Keratinocyte (primary cell): Measurements from ENCODE around the gene ALG12. TPM values are rescaled to one million over a fixed set of nuclear protein-coding genes. Genes with fewer than 3 reads are reported as not detected.

Experiments used
- DNase-seq: peaks from one replicate; pipeline ENCODE4 v3.0.0-alpha.2; 2011; ENCODE audit warnings: low read depth, missing footprints, low spot score
- FAIRE-seq: peaks from 2 replicates; lab custom pipeline; 2011; peaks lifted over from hg19 to GRCh38; lab: Jason Lieb, UNC
- H2AFZ ChIP-seq: 2 replicates; pipeline ENCODE4 v1.6.0; 2012; ENCODE audit warnings: low read length, control low read depth, inconsistent platforms; ENCODE audit not compliant: control insufficient read depth
- H3K27ac ChIP-seq: 2 replicates; pipeline ENCODE4 v1.5.1; 2011; ENCODE audit warnings: low read length; ENCODE audit not compliant: control insufficient read depth, insufficient read depth
- H3K27me3 ChIP-seq: 3 replicates; pipeline ENCODE4 v1.6.0; 2011; ENCODE audit warnings: low read length; ENCODE audit not compliant: control insufficient read depth, insufficient read depth; ENCODE audit errors: extremely low read depth
- H3K36me3 ChIP-seq, 2 experiments: 2 replicates in 1 of 2; 3 replicates in 1 of 2; pipeline ENCODE4 v1.5.1; 2011; ENCODE audit warnings: low read length in 2 of 2, mild to moderate bottlenecking in 1 of 2; ENCODE audit not compliant: control insufficient read depth in 2 of 2, insufficient read depth in 2 of 2; ENCODE audit errors: extremely low read depth in 1 of 2
- H3K4me1 ChIP-seq: 3 replicates; pipeline ENCODE4 v1.5.1; 2011; ENCODE audit warnings: low read length; ENCODE audit not compliant: control insufficient read depth, insufficient read depth; ENCODE audit errors: extremely low read depth
- H3K4me2 ChIP-seq: 3 replicates; pipeline ENCODE4 v1.6.0; 2011; ENCODE audit warnings: low read depth, low read length; ENCODE audit not compliant: control insufficient read depth, insufficient read depth; ENCODE audit errors: extremely low read depth
- H3K4me3 ChIP-seq, 3 experiments: fragments of 200-600 bp in 1 of 3; sonication (generic) in 1 of 3; 2 replicates in 2 of 3; 3 replicates in 1 of 3; pipeline ENCODE4 v1.5.1; 2011 to 2016; ENCODE audit warnings: low read length in 3 of 3, mild to moderate bottlenecking in 3 of 3, control low read depth in 2 of 3, inconsistent platforms in 1 of 3, low read depth in 1 of 3, mixed read lengths in 1 of 3, mixed run types in 1 of 3, moderate library complexity in 1 of 3; ENCODE audit not compliant: control insufficient read depth in 2 of 3, insufficient read depth in 2 of 3; ENCODE audit errors: extremely low read depth in 1 of 3
- H3K79me2 ChIP-seq: 2 replicates; pipeline ENCODE4 v1.6.0; 2012; ENCODE audit warnings: low read length; ENCODE audit not compliant: control insufficient read depth, insufficient read depth
- H3K9ac ChIP-seq: 3 replicates; pipeline ENCODE4 v1.6.0; 2011; ENCODE audit warnings: low read length; ENCODE audit not compliant: control insufficient read depth, insufficient read depth; ENCODE audit errors: extremely low read depth
- H3K9me1 ChIP-seq: 3 replicates; pipeline ENCODE4 v1.6.0; 2011; ENCODE audit warnings: low read length; ENCODE audit not compliant: control insufficient read depth, insufficient read depth; ENCODE audit errors: extremely low read depth
- H3K9me3 ChIP-seq: 2 replicates; pipeline ENCODE4 v1.5.1; 2012; ENCODE audit warnings: low read depth, low read length; ENCODE audit not compliant: control insufficient read depth
- H4K20me1 ChIP-seq: 3 replicates; pipeline ENCODE4 v1.6.0; 2011; ENCODE audit warnings: low read length; ENCODE audit not compliant: control insufficient read depth, insufficient read depth; ENCODE audit errors: extremely low read depth
- CTCF ChIP-seq, 3 experiments: IDR thresholded peaks in 1 of 3; conservative IDR thresholded peaks in 1 of 3; optimal IDR thresholded peaks in 1 of 3; 2 replicates in 2 of 3; 3 replicates in 1 of 3; pipeline versions ENCODE3 to v1.5.1; 2011; ENCODE audit warnings: low read length in 3 of 3, mild to moderate bottlenecking in 3 of 3, moderate library complexity in 2 of 3, control low read depth in 1 of 3, inconsistent platforms in 1 of 3; ENCODE audit not compliant: insufficient read depth in 2 of 3; ENCODE audit errors: extremely low read depth in 1 of 3
- EZH2 ChIP-seq: IDR thresholded peaks from one replicate; pipeline ENCODE4 v1.6.1; 2012; ENCODE audit warnings: inconsistent platforms, mild to moderate bottlenecking, low read length, moderate library complexity
- dilution Hi-C: fragments of 300-500 bp; cut with MboI; formaldehyde crosslinking; loops from one replicate; pipeline ENCODE4 v1.7.0; 2020; ENCODE audit warnings: low sequenced_read_pairs; ENCODE audit not compliant: extremely low pct_ligation_motif_present
- polyA plus RNA-seq, 5 experiments: library from polyadenylated mRNA; depleted of rRNA in 3 of 5; stranded (reverse) in 3 of 5; stranded (forward) in 1 of 5; unstranded in 1 of 5; fragments of >200 nt; gene quantifications; 1 replicate in 1 of 5; 2 replicates in 3 of 5; 3 replicates in 1 of 5; pipeline versions ENCODE4 v1.2.1 to v1.2.3, GENCODE V29; 2011 to 2012; ENCODE audit warnings: missing spikeins in 2 of 5, low read depth in 1 of 5, low replicate concordance in 1 of 5

The ALG12 gene
- polyA plus RNA-seq, 1 donor (not counting 4 experiments of a cell fraction or from before 2014, with no cell fraction given): 6.3 TPM

DNA sequence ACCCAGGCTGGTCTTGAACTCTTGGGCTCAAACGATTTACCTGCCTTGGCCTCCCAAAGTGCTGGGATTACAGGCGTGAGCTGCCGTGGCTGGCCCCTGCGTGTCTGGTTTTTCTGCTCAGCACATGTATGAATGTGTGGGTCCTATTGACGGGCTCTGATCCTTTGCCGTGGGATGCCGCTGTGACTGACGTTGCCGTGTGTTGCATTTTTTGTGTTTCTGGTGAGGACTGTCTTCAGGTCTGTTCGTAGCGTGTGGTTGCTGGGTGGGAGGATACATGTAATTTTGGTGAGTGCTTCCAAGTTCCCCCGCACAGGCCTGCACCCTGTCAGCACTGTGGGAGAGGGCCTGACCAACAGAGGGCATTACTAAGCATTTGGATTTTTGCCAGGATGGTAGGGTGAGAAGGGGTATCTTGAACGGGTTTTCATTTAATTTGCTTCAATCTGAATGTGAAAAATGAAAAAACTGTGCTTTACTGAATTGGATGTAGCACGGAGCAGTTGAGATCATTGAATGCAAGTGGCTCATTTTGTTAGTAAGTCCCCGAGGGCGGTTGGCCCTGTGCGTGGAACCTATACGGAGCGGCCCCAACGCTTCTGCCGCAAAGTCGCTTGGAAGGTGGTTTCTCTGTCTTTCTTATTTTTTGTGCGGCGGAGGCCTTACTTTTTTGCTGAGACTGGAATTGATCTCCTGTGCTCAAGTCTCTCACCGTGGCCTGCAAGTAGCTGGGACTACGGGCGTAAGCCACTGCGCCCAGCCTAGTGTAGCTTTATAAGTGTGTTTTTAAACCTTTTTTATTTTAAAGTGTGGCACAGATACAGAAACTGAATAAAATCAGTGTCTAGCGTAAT lies 56.4 kb downstream of the ALG12 start:
- Histone ChIP-seq H3K36me3 (peaks cover 0 to 7% of the 10 kb centered on the region in 2 experiments), H3K4me2 (no peak overlapping the region), H3K27ac (no peak overlapping the region), H3K9me3 (peaks cover 5% of the 10 kb centered on the region), H3K27me3 (no peaks in the 10 kb centered on the region), H2AFZ (no peak overlapping the region), H3K9ac (no peak overlapping the region), H3K4me1 (no peaks in the 10 kb centered on the region), H4K20me1 (peaks cover 11% of the 10 kb centered on the region), H3K9me1 (no peaks in the 10 kb centered on the region), H3K79me2 (peaks cover 95% of the 10 kb centered on the region), H3K4me3 (no peak overlapping the region)
- DNase-seq (no peak), FAIRE-seq (no peak)
- TF ChIP-seq EZH2 (no peak), CTCF (optimal IDR thresholded peaks at IDR 0.05 in 1 of 3, IDR thresholded peaks at IDR 0.05 in 1 of 3, conservative IDR thresholded peaks at IDR 0.05 in 1 of 3; ENCODE audit: extremely low read depth in 1 of 3, insufficient read depth in 2 of 3, low read length in 3 of 3) (no peak)
- dilution Hi-C loops: no loop called here

- H3K9ac ChIP-seq: no peak overlapping the region
- FAIRE-seq (no peak), DNase-seq (no peak)
- no peak overlapping the region for H3K4me3 ChIP-seq
- H3K27me3 ChIP-seq: no peaks in the 10 kb centered on the region
- H3K27ac ChIP-seq: no peak overlapping the region
- H3K9me3 ChIP-seq: no peaks in the 10 kb centered on the region
- H2AFZ ChIP-seq: no peak overlapping the region
- no peak overlapping the region for H3K4me2 ChIP-seq
- dilution Hi-C loops: no loop called here
- peaks cover 7% of the 10 kb centered on the region for H3K9me1 ChIP-seq
- peaks cover 93% of the 10 kb centered on the region for H3K79me2 ChIP-seq
- H3K36me3 ChIP-seq: peaks cover 1 to 4% of the 10 kb centered on the region in 2 experiments
- H3K4me1 ChIP-seq: peaks cover 13% of the 10 kb centered on the region
- H4K20me1 ChIP-seq: peaks cover 13% of the 10 kb centered on the region
- TF ChIP-seq EZH2 (no peak), CTCF (optimal IDR thresholded peaks at IDR 0.05 in 1 of 3, IDR thresholded peaks at IDR 0.05 in 1 of 3, conservative IDR thresholded peaks at IDR 0.05 in 1 of 3; ENCODE audit: extremely low read depth in 1 of 3, insufficient read depth in 2 of 3, low read length in 3 of 3) (no peak)
Observed at GRCh38 chr22:49858827-49859226, 59.4 kb downstream of the ALG12 start.
